Measurements from ENCODE around the gene THRSP.
"Not testable (repeated sequence)": the region's sequence is repeated elsewhere in the genome, so short reads cannot be mapped to it uniquely, and the experiment has no call there.

The THRSP gene

GRCh38 chr11:78063440-78064181 lies at the start of gene THRSP:
Gene THRSP (plus strand): TSS chr11:78063861. CDS start chr11:78063882, 21 bp downstream.
- DNase-seq, result no peak

- not testable (repeated sequence) for DNase-seq
Observed at GRCh38 chr11:78014937-78015520, 48.6 kb upstream of the THRSP start.

- no peak for DNase-seq
Observed at GRCh38 chr11:78015878-78016277, 47.8 kb upstream of the THRSP start.

- no peak for DNase-seq
Observed at GRCh38 chr11:78019808-78020207, 43.9 kb upstream of the THRSP start.

GRCh38 chr11:78020246-78020645 lies 43.4 kb upstream of the THRSP start:
- DNase-seq, result no peak

- no peak for DNase-seq
Observed at GRCh38 chr11:78021611-78022010, 42.0 kb upstream of the THRSP start.

GRCh38 chr11:78022397-78023396 lies 41.0 kb upstream of the THRSP start, which contains the start of gene KCTD14:
Gene KCTD14 (minus strand): TSS chr11:78023276. CDS start chr11:78023249, 27 bp downstream.
- DNase-seq, result peak; percentile 91

GRCh38 chr11:78023426-78023825 lies 40.2 kb upstream of the THRSP start:
- no peak for DNase-seq

- DNase-seq, result no peak
Observed at GRCh38 chr11:78025378-78025777, 38.3 kb upstream of the THRSP start.

- DNase-seq, result no peak
Observed at GRCh38 chr11:78027759-78028158, 35.9 kb upstream of the THRSP start.

GRCh38 chr11:78028423-78028822 lies 35.2 kb upstream of the THRSP start:
- not testable (repeated sequence) for DNase-seq

- DNase-seq, result peak; percentile 99
Observed at GRCh38 chr11:78030429-78031325, 33.0 kb upstream of the THRSP start.

GRCh38 chr11:78031629-78032028 lies 32.0 kb upstream of the THRSP start:
- no peak for DNase-seq

- DNase-seq, result no peak
Observed at GRCh38 chr11:78032090-78032489, 31.6 kb upstream of the THRSP start.

GRCh38 chr11:78033040-78033439 lies 30.6 kb upstream of the THRSP start:
- no peak for DNase-seq

GRCh38 chr11:78034623-78035022 lies 29.0 kb upstream of the THRSP start:
- DNase-seq, result no peak

- DNase-seq, result no peak
Observed at GRCh38 chr11:78036313-78036712, 27.3 kb upstream of the THRSP start.

GRCh38 chr11:78037056-78037455 lies 26.6 kb upstream of the THRSP start:
- DNase-seq, result no peak

- DNase-seq, result no peak
Observed at GRCh38 chr11:78037825-78038620, 25.6 kb upstream of the THRSP start.

GRCh38 chr11:78038697-78039313 lies 24.9 kb upstream of the THRSP start:
- no peak for DNase-seq

- no peak for DNase-seq
Observed at GRCh38 chr11:78039391-78039918, 24.2 kb upstream of the THRSP start.
